ENCODE measurements around the gene FHIP2A. TPM values are rescaled to one million over a fixed set of nuclear protein-coding genes. Genes with fewer than 3 reads are reported as not detected.
"Not testable (repeated sequence)": the region's sequence is repeated elsewhere in the genome, so short reads cannot be mapped to it uniquely, and the experiment has no call there.

FHIP2A gene
- total and polyA plus RNA-seq, 10 donors = 4.6 to 37.5 (median 28.4) TPM

- TF ChIP-seq POLR2AphosphoS5 (IDR thresholded peaks at IDR 0.05) = no peak
- Histone ChIP-seq H3K27ac (no peak overlapping the region), H3K36me3 (peaks cover 4 to 100% (median 55%) of the 10 kb centered on the region in 6 donors), H3K4me3 (no peak overlapping the region), H3K4me1 (no peaks in the 10 kb centered on the region), H3K9me3 (no peaks in the 10 kb centered on the region), H3K27me3 (replicated peaks in 1 of 7) (no peaks in the 10 kb centered on the region)
- DNase-seq = no peak
- intact Hi-C loops (cut with DNase I; ENCODE audit: low total_unique reads) = no loop called here
- 74 to 86% (median 81%) methylated on average over 9 of the region's 9 CpGs for WGBS, 5 donors
Measured at GRCh38 chr10:114856544-114857287, 35.1 kb downstream of the FHIP2A start.

- H3K4me3 ChIP-seq; DNase-seq; H3K27me3 ChIP-seq (replicated peaks in 1 of 7); H3K4me1 ChIP-seq; intact Hi-C loops (cut with DNase I; ENCODE audit: low total_unique reads); H3K27ac ChIP-seq; H3K9me3 ChIP-seq: not testable (repeated sequence)
- H3K36me3 ChIP-seq = peaks cover 4 to 100% (median 58%) of the 10 kb centered on the region in 6 donors
- 90 to 96% (median 94%) methylated on average over 8 of the region's 8 CpGs for WGBS, 5 donors
Measured at GRCh38 chr10:114857288-114857565, 35.6 kb downstream of the FHIP2A start.

- no peaks in the 10 kb centered on the region for H3K27me3 ChIP-seq (replicated peaks in 1 of 7)
- intact Hi-C loops (cut with DNase I; ENCODE audit: low total_unique reads) = no loop called here
- TF ChIP-seq CTCF (IDR thresholded peaks at IDR 0.05 in 8 of 11, conservative IDR thresholded peaks at IDR 0.05 in 3 of 11) = no peak
- no peak for TF ChIP-seq POLR2A (IDR thresholded peaks at IDR 0.05)
- TF ChIP-seq POLR2AphosphoS5 (IDR thresholded peaks at IDR 0.05) = no peak
- no peak for DNase-seq
- H3K4me1 ChIP-seq = no peaks in the 10 kb centered on the region
- H3K36me3 ChIP-seq = peaks cover 4 to 100% (median 61%) of the 10 kb centered on the region in 6 donors
- no peak overlapping the region for H3K27ac ChIP-seq
- WGBS, 5 donors = 64 to 92% (median 83%) methylated on average over 2 of the region's 2 CpGs
- H3K4me3 ChIP-seq = no peak overlapping the region
- no peaks in the 10 kb centered on the region for H3K9me3 ChIP-seq
Measured at GRCh38 chr10:114857922-114858629, 36.5 kb downstream of the FHIP2A start.

GRCh38 chr10:114859222-114859621, 37.6 kb downstream of the FHIP2A start:
- no peak for TF ChIP-seq POLR2A (IDR thresholded peaks at IDR 0.05)
- TF ChIP-seq POLR2AphosphoS5 (IDR thresholded peaks at IDR 0.05) = no peak
- TF ChIP-seq CTCF (IDR thresholded peaks at IDR 0.05 in 8 of 11, conservative IDR thresholded peaks at IDR 0.05 in 3 of 11) = no peak
- intact Hi-C loops (cut with DNase I; ENCODE audit: low total_unique reads) = no loop called here
- no peaks in the 10 kb centered on the region for H3K27me3 ChIP-seq (replicated peaks in 1 of 7)
- peaks cover 4 to 100% (median 61%) of the 10 kb centered on the region in 6 donors for H3K36me3 ChIP-seq
- DNase-seq = no peak
- H3K9me3 ChIP-seq = no peaks in the 10 kb centered on the region
- no peak overlapping the region for H3K27ac ChIP-seq
- 90 to 95% (median 93%) methylated on average over 7 of the region's 7 CpGs for WGBS, 5 donors
- no peak overlapping the region for H3K4me3 ChIP-seq
- H3K4me1 ChIP-seq = no peaks in the 10 kb centered on the region

- Histone ChIP-seq H3K27me3 (replicated peaks in 1 of 7) (no peaks in the 10 kb centered on the region), H3K4me3 (no peak overlapping the region), H3K9me3 (peaks cover 0 to 3% (median 0%) of the 10 kb centered on the region in 8 donors), H3K4me1 (no peaks in the 10 kb centered on the region), H3K27ac (no peak overlapping the region), H3K36me3 (peaks cover 0 to 91% (median 46%) of the 10 kb centered on the region in 6 donors)
- TF ChIP-seq POLR2AphosphoS5 (IDR thresholded peaks at IDR 0.05) = no peak
- no peak for TF ChIP-seq CTCF (IDR thresholded peaks at IDR 0.05 in 8 of 11, conservative IDR thresholded peaks at IDR 0.05 in 3 of 11)
- no peak for TF ChIP-seq POLR2A (IDR thresholded peaks at IDR 0.05)
- intact Hi-C loops (cut with DNase I; ENCODE audit: low total_unique reads) = no loop called here
- DNase-seq = no peak
- WGBS, 5 donors = 90 to 97% (median 96%) methylated on average over 4 of the region's 4 CpGs
Measured at GRCh38 chr10:114862456-114862855, 40.9 kb downstream of the FHIP2A start.

Data from spleen (tissue), 11 donors.